Measurements from ENCODE around the gene FLAD1.

Gene FLAD1

GRCh38 chr1:155018617-155019348 lies 35.6 kb downstream of the FLAD1 start:
- DNase-seq, result no peak

- DNase-seq, result no peak
These were observed 36.5 kb downstream of the FLAD1 start for GRCh38 chr1:155019377-155020245.

GRCh38 chr1:155022136-155022926 lies 39.2 kb downstream of the FLAD1 start:
- DNase-seq, result no peak

- no peak for DNase-seq
These were observed 39.7 kb downstream of the FLAD1 start for GRCh38 chr1:155022927-155023236.

- DNase-seq, result no peak
These were observed 40.5 kb downstream of the FLAD1 start for GRCh38 chr1:155023627-155024026.

- no peak for DNase-seq
These were observed 41.2 kb downstream of the FLAD1 start for GRCh38 chr1:155024315-155024714.

GRCh38 chr1:155026154-155026553 lies 43.0 kb downstream of the FLAD1 start:
- DNase-seq, result no peak

GRCh38 chr1:155026588-155026987 lies 43.4 kb downstream of the FLAD1 start:
- DNase-seq, result no peak

GRCh38 chr1:155029513-155030242 lies 46.5 kb downstream of the FLAD1 start:
- DNase-seq, result no peak

- no peak for DNase-seq
These were observed 47.2 kb downstream of the FLAD1 start for GRCh38 chr1:155030243-155030795.

GRCh38 chr1:155030899-155031298 lies 47.8 kb downstream of the FLAD1 start:
- DNase-seq, result no peak

GRCh38 chr1:155032886-155033285 lies 49.7 kb downstream of the FLAD1 start:
- no peak for DNase-seq

GRCh38 chr1:155033524-155033923 lies 50.4 kb downstream of the FLAD1 start, which contains the start of the genes DCST1 and DCST2:
Gene DCST1, plus strand, starts transcription at chr1:155033824. Its CDS starts 213 bp downstream, at chr1:155034037.
Gene DCST2, minus strand, starts transcription at chr1:155033781. Its CDS starts 80 bp downstream, at chr1:155033701.
- DNase-seq, result no peak

- no peak for DNase-seq
These were observed 51.4 kb downstream of the FLAD1 start for GRCh38 chr1:155034318-155035208.

GRCh38 chr1:155035936-155036335 lies 52.8 kb downstream of the FLAD1 start:
- no peak for DNase-seq

GRCh38 chr1:155037043-155037442 lies 53.9 kb downstream of the FLAD1 start:
- DNase-seq, result no peak

GRCh38 chr1:155037851-155038441 lies 54.8 kb downstream of the FLAD1 start:
- no peak for DNase-seq

- DNase-seq, result no peak
These were observed 55.6 kb downstream of the FLAD1 start for GRCh38 chr1:155038602-155039307.

GRCh38 chr1:155039308-155039669 lies 56.1 kb downstream of the FLAD1 start:
- DNase-seq, result no peak
